IPS-NIHi7 (cell line): ENCODE data around the gene UBE4A.

Experiments
- DNase-seq: peaks from one replicate; pipeline ENCODE4 v3.0.0; 2012; ENCODE audit warnings: mixed read lengths; ENCODE audit errors: extremely low spot score

The UBE4A gene, protein sequence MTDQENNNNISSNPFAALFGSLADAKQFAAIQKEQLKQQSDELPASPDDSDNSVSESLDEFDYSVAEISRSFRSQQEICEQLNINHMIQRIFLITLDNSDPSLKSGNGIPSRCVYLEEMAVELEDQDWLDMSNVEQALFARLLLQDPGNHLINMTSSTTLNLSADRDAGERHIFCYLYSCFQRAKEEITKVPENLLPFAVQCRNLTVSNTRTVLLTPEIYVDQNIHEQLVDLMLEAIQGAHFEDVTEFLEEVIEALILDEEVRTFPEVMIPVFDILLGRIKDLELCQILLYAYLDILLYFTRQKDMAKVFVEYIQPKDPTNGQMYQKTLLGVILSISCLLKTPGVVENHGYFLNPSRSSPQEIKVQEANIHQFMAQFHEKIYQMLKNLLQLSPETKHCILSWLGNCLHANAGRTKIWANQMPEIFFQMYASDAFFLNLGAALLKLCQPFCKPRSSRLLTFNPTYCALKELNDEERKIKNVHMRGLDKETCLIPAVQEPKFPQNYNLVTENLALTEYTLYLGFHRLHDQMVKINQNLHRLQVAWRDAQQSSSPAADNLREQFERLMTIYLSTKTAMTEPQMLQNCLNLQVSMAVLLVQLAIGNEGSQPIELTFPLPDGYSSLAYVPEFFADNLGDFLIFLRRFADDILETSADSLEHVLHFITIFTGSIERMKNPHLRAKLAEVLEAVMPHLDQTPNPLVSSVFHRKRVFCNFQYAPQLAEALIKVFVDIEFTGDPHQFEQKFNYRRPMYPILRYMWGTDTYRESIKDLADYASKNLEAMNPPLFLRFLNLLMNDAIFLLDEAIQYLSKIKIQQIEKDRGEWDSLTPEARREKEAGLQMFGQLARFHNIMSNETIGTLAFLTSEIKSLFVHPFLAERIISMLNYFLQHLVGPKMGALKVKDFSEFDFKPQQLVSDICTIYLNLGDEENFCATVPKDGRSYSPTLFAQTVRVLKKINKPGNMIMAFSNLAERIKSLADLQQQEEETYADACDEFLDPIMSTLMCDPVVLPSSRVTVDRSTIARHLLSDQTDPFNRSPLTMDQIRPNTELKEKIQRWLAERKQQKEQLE

DNA sequence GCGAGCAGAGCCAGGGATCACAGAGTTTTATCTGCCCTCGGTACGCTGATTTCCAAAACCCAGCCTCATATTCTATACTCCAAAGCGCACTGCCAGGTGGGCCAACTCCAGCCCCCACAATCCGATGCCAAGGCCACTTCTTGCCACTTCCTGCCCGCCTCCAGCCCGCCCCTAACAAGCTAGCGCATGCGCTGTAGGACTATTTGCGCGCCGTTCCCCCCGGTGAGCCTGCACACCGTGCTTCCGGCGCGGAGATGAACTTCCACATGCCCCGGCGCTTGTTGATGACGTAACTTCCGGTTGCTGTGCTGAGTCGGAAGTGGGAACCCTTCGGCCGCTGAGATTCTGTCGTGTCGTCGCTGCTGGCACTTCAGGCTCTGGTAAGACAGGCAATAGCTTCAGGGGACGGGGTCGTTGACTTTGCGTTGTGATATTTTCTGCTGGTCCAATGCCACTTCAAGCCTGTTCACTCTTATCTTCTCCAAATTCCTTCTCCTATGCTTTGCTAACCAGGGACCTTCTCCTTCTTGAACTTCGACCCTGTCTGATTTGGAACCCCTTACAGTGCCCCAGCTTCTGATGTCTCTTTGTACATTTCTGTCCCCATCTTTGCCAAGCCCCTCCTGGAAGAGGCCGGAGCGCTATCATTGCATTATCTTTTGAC is at the start of gene UBE4A:
Gene UBE4A, plus strand, starts transcription at position 306 of the 664 bp plus-strand sequence. CDS start 5,481 bp downstream, outside the sequence.
- DNase-seq = peak; percentile 93

DNA sequence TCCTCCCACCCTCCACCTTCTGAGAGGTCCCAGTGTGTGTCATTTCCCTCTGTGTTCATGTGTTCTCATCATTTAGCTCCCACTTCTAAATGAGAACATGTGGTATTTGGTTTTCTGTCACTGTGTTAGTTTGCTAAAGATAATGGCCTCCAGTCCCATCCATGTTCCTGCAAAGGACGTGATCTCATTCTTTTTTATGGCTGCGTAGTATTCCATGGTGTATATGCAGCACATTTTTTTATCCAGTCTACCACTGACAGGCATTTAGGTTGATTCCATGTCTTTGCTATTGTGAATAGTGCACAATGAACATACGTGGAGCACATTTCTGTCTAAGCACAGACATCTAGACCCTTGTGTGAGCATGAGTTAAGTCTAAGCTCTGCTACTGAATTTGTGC is 49.1 kb upstream of the UBE4A start:
- DNase-seq = no peak

DNA sequence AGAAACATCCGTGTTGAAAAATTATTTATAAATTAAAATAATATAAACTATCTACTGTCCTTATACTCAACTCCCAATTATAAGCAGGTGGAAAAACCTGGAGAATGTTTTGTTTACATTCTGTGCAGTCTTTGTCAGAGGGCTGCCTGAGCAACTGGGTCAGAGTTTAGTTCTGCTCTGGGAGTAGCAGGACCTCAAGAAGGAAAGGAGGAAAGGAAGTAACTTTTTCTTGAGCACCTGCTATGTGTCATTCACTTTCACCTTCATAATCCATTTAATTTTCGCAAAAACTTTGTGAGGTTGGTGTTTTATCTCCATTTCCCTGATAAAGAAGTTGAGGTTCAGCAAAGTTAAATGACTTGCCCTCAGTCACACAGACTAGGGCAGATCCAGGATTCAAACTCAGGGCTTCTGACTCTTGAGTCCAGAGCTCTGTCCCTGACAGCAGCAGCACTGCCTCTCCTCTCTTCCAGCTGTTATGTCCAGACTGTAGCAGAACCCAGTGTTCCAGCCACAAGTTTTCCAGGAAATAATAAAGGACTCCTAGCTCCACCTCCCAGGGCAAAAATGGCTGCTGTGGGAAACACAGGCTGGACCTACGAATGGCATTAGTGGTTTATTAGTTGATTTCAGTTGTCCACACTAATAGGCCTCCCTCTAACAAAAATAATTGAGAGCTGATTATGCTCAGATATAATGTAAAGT is 48.5 kb upstream of the UBE4A start:
- no peak for DNase-seq

DNA sequence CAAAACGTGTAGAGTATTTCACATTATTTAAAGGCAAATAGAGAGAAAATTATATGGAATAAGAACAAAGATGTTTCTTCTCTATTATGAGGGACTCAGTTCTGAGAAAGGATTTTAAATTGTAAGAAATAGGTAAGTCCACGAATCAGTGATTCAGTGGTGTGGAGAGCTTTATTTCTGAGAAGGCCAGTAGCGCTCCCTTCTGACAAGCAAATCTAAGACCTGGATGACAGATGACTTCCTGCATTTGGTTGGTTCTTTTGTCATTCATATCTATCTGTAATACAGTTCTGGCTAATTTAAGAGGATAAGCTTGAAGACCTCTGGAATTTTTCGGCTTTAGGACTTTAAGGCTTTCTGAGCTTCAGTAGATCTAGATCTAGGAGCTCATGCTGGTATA is 47.9 kb upstream of the UBE4A start:
- no peak for DNase-seq

DNA sequence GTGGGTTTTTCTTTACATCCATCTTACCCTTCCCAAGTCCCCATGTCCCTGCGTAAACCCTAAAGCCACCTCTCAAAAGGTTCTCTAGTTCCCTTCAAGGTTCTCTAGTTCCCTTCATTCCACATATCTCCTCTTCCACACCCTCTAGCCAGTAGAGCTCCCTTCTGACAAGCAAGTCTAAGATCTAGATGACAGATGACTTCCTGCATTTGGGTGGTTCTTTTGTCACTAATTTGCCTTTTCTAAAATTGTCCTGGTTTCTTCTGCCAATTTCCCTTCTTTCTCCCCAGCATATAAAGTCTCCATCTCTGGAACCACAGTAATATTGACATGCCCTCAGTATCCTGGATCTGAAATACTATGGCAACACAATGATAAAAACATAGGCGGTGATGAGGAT is 47.1 kb upstream of the UBE4A start:
- no peak for DNase-seq

DNA sequence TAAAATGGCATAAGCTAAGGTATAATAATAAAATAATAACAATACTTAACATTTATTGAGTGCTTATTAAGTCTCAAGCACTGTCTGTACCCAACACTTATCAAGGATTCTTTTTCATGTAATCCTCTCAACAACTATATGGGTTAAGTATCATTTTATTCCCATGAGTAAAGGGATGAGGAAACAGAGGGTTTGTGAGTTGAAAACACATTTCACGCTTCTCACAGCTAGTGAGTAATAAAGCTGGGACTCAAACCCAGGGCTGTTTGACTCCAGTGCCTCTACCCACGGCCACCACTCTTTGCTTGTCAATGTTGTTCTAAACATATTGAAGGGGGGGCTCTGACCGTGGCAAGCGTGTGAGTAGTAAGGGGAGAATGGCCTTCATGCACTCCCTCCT is 46.2 kb upstream of the UBE4A start:
- DNase-seq = no peak

DNA sequence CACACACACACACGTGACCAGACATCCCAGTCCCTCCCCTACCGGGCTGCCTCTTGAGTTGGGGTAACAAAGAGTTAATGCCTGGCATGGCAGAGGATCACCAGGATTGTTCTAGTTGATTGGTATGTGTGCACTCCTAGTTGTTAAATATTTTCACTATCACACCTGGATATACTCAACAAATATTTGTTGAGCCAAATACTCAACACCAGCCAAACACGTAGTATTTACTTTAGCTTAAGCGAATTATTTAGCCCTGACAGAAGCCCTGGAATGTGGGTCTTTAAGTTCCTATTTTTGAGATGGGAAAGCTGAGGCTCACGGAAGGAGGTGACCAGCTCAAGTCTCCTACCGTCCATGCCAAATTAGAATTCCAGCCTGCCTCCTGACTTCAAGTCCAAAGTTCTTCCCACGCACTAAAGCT is 44.4 kb upstream of the UBE4A start:
- no peak for DNase-seq

DNA sequence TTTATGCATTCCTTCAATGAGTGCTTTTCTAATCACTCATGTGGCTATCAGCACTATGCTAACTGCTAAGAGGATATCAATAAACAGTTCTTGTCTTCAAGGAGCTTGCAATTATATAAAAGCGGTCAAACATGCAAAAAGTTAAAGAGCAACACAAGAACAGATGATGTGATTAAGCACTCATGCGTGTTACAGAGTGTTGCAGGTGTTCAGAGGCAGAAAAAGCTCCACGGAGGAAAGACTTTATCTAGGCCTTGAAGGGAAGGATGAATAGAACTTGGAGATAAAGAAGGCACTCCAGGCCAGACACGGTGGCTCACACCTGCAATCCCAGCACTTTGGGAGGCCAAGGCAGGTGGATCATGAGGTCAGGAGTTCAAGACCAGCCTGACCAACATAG is 41.3 kb upstream of the UBE4A start:
- DNase-seq = no peak

DNA sequence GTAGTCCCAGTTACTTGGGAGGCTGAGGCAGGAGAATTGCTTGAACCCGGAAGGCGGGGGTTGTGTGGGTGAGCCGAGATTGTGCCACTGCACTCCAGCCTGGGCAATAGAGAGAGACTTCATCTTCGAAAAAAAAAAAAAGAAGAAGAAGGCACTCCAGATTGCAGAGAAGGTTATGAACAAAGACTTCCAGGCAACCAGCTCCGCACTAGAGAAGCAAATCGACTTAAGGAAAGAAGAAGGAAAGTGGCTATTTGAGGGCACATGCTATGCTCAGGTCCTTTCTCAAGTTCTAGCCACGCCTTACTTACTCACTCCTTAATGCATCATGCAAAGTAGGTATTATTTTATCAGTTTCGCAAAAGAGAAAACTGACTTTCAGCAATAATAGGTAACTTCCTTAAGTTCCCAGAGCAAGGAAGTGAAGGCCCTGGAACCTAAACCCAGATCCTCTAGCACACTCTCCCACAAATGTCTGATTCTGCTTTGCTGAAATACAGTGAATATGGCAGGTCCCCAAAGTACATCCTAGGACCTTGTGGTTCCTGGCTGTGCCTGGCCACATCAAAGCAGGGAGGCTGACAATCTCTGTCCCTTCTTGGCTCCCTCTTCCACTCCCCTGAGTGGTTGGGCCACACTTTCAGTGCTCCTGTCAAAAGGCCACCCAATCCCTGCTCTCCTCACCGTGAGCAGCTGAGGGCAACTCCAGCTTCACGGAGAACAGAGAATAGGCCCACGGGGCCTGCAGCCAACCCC is 40.6 kb upstream of the UBE4A start:
- no peak for DNase-seq

DNA sequence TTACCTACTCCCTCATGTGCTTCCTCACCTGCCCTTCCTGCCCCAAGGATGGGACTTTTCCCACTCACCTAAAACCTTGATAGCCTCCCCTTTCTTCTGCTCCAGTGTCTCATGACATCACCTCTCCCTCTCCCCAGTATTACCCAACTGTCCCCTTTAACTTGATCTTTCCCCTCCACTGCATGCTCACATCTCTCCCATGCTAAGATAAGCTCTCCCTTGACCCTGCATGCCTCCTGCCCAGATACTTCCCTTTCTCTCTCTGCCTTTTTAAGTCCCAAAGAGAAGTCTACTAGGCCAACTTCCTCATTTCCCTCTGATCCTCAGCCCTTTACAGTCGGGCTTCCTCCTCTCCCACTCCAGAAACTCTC is 40.1 kb upstream of the UBE4A start:
- no peak for DNase-seq

DNA sequence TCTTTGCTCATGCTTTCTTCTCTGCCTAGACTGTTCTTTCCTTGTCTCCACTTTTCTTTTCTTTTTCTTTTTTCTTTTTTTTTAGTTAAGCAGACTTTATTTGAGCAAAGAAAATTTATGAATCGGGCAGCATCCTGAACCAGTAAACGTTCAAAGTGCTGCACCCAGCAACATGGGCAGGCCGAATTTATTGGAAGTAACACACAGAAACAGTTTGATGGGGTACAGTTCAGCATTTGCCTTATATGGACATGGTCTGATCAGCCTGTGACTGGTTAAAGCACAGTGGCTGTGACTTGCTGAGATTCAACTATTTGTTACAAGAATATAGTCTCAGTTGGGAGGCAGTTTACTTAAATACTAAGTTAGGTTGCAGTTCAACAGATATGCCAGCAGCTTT is 38.9 kb upstream of the UBE4A start:
- DNase-seq = no peak

DNA sequence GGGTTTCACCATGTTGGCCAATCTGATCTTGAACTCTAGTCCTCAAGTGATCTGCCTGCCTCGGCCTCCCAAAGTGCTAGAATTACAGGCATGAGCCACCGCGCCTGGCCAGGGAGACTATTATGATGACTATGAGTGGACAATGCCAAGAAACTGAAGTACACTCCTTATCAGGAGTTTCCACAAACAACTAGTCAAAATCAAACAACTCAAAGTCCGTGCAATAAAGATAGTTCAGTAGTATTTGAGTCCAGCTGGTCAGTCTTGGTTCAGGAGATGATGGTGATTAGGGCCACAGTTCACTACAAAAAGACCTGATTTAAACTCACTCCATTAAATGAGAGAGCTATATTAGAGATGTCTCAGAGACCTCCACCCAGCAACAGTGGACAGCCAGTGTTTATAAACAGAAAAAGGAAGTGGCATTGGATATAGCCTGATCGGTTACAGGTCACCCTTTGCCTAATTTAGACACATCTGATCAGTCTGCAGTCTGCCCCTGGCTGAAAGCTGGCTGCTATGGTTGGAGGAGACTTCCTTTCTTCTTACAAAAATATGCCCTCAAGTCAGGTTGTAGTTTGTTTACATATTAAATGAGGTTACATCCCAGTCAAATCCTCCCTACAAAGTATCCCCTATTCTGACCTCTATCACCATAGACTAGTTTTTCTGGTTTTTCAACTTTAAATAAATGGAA is 37.9 kb upstream of the UBE4A start:
- DNase-seq = no peak

DNA sequence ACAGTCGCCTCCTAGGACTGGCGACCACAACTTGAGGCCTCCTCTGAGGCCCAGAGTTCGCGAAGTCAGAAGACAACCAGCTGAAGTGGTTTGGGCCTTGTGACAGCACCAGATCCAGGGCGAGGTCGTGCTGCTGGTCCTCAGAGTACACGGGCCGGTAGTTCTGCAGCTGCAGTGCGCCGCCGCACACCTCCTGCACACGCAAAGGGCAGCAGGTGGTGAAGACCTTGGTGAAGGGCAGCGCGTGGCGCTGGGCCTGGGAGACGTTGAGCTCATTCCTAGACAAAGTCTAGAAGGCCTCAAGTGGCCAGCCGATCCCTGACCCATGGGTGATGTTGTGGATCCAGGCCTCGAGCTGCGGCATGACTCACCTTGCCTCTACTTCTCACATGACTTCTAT is 36.7 kb upstream of the UBE4A start:
- no peak for DNase-seq

DNA sequence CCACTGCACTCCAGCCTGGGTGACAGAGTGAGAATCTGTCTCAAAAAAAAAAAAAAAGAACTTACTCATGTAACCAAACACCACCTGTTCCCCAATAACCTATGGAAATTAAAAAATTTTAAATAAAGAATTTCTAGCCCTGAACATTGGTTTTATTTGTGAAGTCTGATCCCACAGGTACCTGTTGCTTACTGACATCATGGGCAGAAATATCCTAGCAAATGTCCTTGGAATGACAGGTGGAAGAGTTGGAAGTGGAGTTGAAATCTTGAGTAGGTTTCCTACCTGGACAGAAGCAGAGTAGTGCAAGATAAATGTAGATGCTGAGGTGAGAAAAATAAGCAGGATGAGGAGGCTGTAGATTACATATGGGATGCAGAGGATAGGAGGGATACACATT is 34.1 kb upstream of the UBE4A start:
- DNase-seq = no peak

DNA sequence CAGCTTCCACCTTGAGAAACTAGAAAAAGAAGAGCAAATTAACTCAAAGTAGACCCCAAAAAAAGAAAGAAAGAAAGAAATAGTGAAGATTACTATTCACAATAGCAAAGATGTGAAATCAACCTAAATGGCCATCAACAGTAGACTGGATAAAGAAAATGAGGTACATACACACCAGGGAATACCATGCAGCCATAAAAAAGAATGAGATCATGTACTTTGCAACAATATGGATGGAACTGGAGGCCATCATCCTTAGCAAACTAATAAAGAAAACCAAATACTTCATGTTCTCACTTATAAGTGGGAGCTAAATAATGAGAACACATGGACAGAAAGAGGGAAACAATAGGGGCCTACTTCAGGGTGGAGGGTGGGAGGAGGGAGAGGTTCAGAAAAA is 30.7 kb upstream of the UBE4A start:
- no peak for DNase-seq

DNA sequence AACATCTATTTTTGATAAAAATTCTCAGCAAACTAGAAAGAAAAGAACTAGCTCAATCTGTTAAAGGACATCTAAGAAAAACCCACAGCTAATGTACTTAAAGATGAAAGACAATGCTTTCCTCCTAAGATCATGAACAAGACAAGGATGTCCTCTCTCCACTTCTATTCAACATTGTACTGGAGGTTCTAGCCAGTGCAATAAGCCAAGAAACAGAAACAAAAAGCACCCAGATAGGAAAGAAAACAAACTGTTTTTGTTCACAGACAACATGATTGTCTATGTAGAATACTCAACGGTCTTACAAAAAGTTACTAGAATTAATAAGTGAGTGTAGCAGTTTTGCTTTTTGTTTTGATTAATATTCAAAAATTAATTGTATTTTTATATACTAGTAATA is 24.7 kb upstream of the UBE4A start:
- DNase-seq = no peak

DNA sequence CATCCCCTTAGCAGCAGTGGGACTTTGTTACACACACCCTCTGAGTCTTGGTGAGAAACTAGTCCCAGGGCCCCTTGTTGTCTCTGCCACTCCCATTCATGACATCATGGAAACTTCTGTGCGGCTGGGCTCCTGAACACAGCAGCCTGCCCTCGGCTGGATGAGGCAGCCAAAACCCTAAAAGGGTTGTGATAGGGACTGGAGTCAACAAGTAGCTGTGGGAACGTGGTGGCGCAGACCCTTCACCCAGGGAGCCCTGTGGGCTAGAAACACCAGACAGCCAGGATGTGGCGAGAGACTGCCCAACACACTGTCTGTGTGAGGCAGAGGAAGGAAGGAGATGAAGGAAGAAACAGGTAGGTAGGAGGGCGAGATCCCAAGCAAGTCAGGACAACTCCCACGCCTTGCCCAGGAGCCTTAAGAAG is 20.8 kb upstream of the UBE4A start:
- DNase-seq = no peak

DNA sequence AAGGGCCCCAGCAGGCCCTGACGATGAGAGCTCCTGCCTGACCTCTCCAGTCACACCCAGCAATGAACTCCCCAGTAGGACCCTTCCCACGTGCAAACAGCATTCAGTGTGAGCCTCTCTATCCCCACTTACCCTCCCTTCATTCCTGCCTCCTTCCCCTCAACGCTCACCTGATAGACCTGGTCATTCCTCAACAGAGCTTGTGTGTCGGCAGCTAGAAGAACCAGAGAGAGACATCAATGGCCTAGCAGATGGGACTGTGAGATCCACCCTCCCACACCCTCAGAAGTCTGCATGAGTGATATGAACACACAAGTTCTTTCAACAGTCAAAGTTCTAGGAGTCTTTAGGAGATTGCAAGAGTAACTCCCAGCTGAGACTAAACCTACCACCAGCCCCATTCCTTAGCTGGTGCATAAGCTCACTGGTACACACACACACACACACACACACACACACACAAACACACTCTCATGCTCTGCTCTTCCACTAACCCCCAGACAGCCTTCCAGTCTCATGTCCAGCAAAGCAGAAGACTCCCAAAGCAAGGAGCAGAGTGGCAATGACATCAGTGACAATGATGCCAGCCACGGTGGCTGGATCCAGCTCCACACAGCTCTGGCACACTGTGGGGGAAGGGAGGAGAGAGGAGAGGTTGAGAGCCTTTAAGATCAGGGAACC is 20.0 kb upstream of the UBE4A start:
- DNase-seq = no peak

DNA sequence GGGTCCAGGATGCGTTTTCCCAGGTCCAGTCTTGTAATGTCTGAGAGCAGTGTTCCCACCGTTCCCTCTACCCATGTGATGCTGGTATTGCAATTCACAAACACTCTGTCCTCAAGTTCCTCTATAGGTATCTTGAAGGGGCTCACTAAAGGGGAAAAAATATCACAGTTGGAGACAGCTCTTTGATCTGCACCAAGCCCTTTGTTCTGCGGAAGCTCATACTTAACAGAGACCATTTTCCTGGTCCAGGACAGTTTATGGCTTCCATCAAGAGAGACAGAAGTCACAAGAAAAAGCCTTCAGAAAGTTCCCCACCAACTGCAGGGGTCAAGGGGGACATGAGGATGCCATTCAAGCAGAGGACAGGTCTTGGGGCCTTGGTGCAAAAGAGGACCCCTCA is 19.0 kb upstream of the UBE4A start:
- no peak for DNase-seq

DNA sequence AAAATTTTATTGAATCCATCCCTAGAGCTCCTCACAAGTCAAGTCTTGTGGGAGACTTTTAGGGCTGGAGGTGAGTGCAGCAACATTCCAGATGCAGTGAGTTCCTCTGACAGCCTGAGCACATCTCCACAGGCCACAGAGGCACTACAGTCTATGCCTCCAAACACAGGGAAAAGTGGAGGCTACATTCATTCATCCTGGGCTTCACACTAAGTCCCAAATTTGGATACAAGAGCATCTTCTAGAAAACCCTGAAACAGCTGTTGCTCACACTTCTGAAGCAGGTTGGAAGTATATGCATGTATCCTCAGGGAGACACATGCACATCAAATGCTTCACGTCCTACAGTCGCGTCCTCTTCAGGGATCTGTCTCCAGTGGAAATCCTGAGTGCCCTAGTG is 18.1 kb upstream of the UBE4A start:
- no peak for DNase-seq
